Type B pancreatic cell (in vitro differentiated cells): ENCODE data around the gene NCKIPSD. TPM values are rescaled to one million over a fixed set of nuclear protein-coding genes. Genes with fewer than 3 reads are reported as not detected.

ENCODE experiments used
- DNase-seq: peaks from one replicate; pipeline ENCODE4 v3.0.0; 2021; ENCODE audit warnings: mixed read lengths; ENCODE audit not compliant: unreplicated experiment; ENCODE audit errors: extremely low spot score
- H3K27ac Mint-ChIP-seq: 2 replicates; pipeline ENCODE4 v1.8.0; 2021; ENCODE audit warnings: mild to moderate bottlenecking, mixed read lengths
- H3K27me3 Mint-ChIP-seq: 2 replicates; pipeline ENCODE4 v1.8.0; 2021; ENCODE audit warnings: mixed read lengths
- H3K36me3 Mint-ChIP-seq: 2 replicates; pipeline ENCODE4 v1.8.0; 2021; ENCODE audit warnings: mixed read lengths
- H3K4me1 Mint-ChIP-seq: one replicate; pipeline ENCODE4 v1.8.0; 2021; ENCODE audit warnings: mixed read lengths; ENCODE audit not compliant: unreplicated experiment
- H3K4me3 Mint-ChIP-seq: 2 replicates; pipeline ENCODE4 v1.8.0; 2021; ENCODE audit warnings: mild to moderate bottlenecking, mixed read lengths
- H3K9me3 Mint-ChIP-seq: 2 replicates; pipeline ENCODE4 v1.8.0; 2021; ENCODE audit warnings: mixed read lengths
- CTCF ChIP-seq: fragments of 200-600 bp; sonication (generic); conservative IDR thresholded peaks from 2 replicates; pipeline ENCODE4 v1.5.0; 2021; ENCODE audit warnings: antibody characterized with exemption, mild to moderate bottlenecking
- total RNA-seq: library from RNA; stranded (reverse); gene quantifications from 2 replicates; pipeline ENCODE4 v1.2.1, GENCODE V29; 2021; ENCODE audit warnings: low replicate concordance

NCKIPSD gene
- total RNA-seq, 1 donor from 2014 or later = 22.1 TPM

DNA sequence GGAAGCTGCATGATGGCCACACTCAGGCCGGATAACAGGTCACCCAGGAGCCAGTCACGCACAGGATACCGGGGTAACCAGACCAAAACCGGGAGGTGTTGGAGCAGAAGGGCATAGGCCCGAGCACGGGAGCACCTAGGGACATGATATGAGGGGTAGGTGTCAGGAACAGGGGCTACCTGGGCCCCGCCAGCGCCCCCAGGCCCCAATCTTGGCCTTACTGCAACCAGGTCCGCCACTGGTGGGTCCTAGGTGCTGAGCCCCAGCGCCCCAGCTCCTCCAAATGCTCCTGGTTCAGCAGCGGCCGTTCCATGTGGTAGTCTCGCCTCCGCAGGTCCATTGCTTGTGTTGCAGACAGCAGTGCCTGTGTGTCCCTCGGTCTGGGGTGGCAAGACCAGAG lies 52.5 kb downstream of the NCKIPSD start:
- no peak for TF ChIP-seq CTCF
- Mint-ChIP-seq H3K36me3 (peaks cover 7% of the 10 kb centered on the region), H3K27ac (no peak overlapping the region), H3K9me3 (no peaks in the 10 kb centered on the region), H3K4me3 (no peak overlapping the region), H3K27me3 (no peaks in the 10 kb centered on the region), H3K4me1 (peaks cover 15% of the 10 kb centered on the region)
- no peak for DNase-seq

GRCh38 chr3:48631516-48632448 lies 53.9 kb downstream of the NCKIPSD start:
- peaks cover 11% of the 10 kb centered on the region for H3K4me1 Mint-ChIP-seq
- no peaks in the 10 kb centered on the region for H3K27me3 Mint-ChIP-seq
- peaks cover 7% of the 10 kb centered on the region for H3K36me3 Mint-ChIP-seq

GRCh38 chr3:48630833-48631232 lies 54.9 kb downstream of the NCKIPSD start:
- H3K27me3 Mint-ChIP-seq = no peaks in the 10 kb centered on the region
- H3K9me3 Mint-ChIP-seq = no peaks in the 10 kb centered on the region
- no peak for TF ChIP-seq CTCF
- DNase-seq = no peak
- peaks cover 7% of the 10 kb centered on the region for H3K4me1 Mint-ChIP-seq
- no peak overlapping the region for H3K4me3 Mint-ChIP-seq
- no peak overlapping the region for H3K27ac Mint-ChIP-seq
- H3K36me3 Mint-ChIP-seq = peaks cover 7% of the 10 kb centered on the region

More at GRCh38 chr3:48631516-48632448, 53.9 kb downstream of the NCKIPSD start:
- no peak for DNase-seq
- Mint-ChIP-seq H3K9me3 (no peaks in the 10 kb centered on the region), H3K27ac (no peak overlapping the region), H3K4me3 (no peak overlapping the region)
- no peak for TF ChIP-seq CTCF

- Mint-ChIP-seq H3K36me3 (peaks cover 7% of the 10 kb centered on the region), H3K4me1 (peaks cover 7% of the 10 kb centered on the region), H3K27ac (no peak overlapping the region), H3K9me3 (no peaks in the 10 kb centered on the region), H3K27me3 (no peaks in the 10 kb centered on the region), H3K4me3 (no peak overlapping the region)
- no peak for TF ChIP-seq CTCF
- no peak for DNase-seq
Observed at GRCh38 chr3:48630407-48630806, 55.3 kb downstream of the NCKIPSD start.

DNA sequence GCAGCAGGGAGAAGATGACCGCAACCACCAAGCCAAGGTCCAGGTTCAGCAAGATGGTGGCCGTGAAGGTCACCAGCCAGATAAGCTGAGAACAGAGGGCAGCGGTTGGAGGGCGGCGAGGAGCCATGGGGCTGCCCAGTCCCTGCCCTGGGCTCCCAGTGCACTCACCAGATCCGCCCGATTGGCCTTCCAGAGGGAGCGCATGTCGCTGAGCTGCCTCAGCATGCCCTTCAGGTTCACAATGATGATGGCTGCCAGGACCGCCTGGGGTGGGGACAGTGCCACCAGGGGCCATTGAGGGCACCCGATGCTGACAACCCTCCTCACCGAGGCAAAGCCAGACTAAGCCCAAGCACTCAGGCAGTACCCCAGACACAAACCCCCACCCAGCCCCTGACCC lies 55.8 kb downstream of the NCKIPSD start:
- Mint-ChIP-seq H3K4me3 (no peak overlapping the region), H3K9me3 (no peaks in the 10 kb centered on the region), H3K27ac (no peak overlapping the region)

More for the DNA sequence above, 55.8 kb downstream of the NCKIPSD start:
- TF ChIP-seq CTCF = no peak
- Mint-ChIP-seq H3K27me3 (no peaks in the 10 kb centered on the region), H3K4me1 (peaks cover 7% of the 10 kb centered on the region), H3K36me3 (peaks cover 7% of the 10 kb centered on the region)
- no peak for DNase-seq
